HUES48 (cell line): ENCODE results near the gene ACOT7.

ENCODE experiments used
- H3K27ac ChIP-seq: one replicate; pipeline ENCODE4 v1.7.0; 2013; ENCODE audit warnings: low read depth, low read length, inconsistent platforms
- H3K27me3 ChIP-seq: 2 replicates; pipeline ENCODE4 v1.6.1; 2013; ENCODE audit warnings: mild to moderate bottlenecking, low read length; ENCODE audit not compliant: control insufficient read depth, insufficient read depth
- H3K36me3 ChIP-seq: 2 replicates; pipeline ENCODE4 v1.6.1; 2013; ENCODE audit warnings: low read length; ENCODE audit not compliant: control insufficient read depth, insufficient read depth
- H3K4me1 ChIP-seq: 2 replicates; pipeline ENCODE4 v1.6.1; 2013; ENCODE audit warnings: mild to moderate bottlenecking, low read length; ENCODE audit not compliant: control insufficient read depth, insufficient read depth
- H3K4me3 ChIP-seq: 2 replicates; pipeline ENCODE4 v1.5.1; 2013; ENCODE audit warnings: mild to moderate bottlenecking, low read depth, low read length
- H3K9ac ChIP-seq: 2 replicates; pipeline ENCODE4 v1.6.1; 2013; ENCODE audit warnings: mild to moderate bottlenecking, low read depth, low read length, moderate library complexity
- H3K9me3 ChIP-seq: 2 replicates; pipeline ENCODE4 v1.6.1; 2013; ENCODE audit warnings: low read length; ENCODE audit not compliant: control insufficient read depth, insufficient read depth

The ACOT7 gene

DNA sequence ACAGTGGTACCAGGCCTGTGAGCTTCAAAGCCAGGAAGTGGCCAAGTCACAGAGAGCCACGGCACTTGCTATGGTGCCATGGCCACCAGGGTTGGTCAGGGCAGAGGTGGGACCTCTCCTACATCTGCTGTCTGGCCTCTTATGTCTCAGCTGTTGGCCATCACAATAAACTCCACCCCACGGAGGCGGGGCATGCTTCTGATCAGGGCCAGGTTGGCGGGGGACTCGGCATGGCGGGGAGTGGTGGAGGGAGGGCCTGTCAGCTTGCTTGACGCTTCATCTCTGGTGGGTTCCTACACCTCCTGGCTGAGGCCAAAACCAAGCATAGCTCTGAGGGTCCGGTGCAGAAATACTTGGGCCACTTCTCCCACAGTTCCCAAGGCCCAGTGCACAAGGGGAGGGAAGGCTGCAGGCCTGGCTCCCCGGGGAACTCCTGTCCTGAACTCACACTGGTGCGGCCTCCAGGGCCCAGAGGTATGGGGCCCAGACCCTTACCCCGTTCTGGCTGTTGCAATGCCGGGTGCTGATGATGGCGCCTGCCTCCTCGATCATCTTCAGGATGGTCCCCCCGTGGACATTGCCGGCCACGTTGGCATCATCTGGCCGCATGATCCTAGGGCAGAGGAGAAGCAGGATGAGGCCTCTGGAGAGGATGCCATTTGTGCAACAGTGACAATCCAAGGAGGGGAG is 44.2 kb downstream of the ACOT7 start:
- Histone ChIP-seq H3K27ac (no peak overlapping the region), H3K4me1 (no peaks in the 10 kb centered on the region), H3K36me3 (peaks cover 5% of the 10 kb centered on the region; the same call in 1 of the 2 replicates), H3K9me3 (no peaks in the 10 kb centered on the region), H3K9ac (no peak overlapping the region), H3K4me3 (no peak overlapping the region), H3K27me3 (no peaks in the 10 kb centered on the region)

DNA sequence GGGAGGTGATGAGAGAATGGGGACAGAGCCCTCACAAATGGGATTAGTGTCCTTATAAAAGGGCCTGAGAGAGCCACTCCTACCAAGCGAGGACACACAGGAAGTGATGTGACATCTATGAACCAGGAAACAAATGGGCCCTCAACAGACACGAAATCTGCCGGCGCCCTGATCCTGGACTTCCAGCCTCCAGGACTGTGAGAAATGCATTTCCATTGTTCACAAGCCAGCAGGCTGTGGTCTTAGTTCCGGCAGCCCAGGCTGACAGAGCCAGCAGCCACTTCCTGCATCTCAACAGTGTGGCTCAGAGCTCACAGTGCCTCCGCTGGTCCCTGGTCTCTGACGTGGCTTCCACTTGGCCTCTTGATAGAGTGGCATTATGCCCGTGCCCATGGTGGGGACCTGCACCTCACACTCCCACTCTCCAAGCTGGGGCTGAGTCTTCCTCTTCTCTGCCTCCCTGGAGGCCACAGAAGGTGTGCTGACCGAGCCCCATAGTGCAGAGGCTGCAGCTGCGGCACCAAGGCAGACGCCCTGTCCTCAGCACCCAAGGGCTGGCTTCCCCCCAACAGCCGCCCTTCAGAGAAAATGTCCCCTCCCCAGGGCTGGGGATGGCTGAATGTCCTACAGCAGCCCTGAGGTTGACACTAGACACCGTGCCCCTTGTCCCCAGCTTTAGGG is 44.9 kb downstream of the ACOT7 start:
- Histone ChIP-seq H3K27ac (no peak overlapping the region), H3K9me3 (no peaks in the 10 kb centered on the region), H3K9ac (no peak overlapping the region), H3K27me3 (no peaks in the 10 kb centered on the region), H3K4me1 (no peaks in the 10 kb centered on the region), H3K4me3 (no peak overlapping the region), H3K36me3 (peaks cover 5% of the 10 kb centered on the region; the same call in 1 of the 2 replicates)

DNA sequence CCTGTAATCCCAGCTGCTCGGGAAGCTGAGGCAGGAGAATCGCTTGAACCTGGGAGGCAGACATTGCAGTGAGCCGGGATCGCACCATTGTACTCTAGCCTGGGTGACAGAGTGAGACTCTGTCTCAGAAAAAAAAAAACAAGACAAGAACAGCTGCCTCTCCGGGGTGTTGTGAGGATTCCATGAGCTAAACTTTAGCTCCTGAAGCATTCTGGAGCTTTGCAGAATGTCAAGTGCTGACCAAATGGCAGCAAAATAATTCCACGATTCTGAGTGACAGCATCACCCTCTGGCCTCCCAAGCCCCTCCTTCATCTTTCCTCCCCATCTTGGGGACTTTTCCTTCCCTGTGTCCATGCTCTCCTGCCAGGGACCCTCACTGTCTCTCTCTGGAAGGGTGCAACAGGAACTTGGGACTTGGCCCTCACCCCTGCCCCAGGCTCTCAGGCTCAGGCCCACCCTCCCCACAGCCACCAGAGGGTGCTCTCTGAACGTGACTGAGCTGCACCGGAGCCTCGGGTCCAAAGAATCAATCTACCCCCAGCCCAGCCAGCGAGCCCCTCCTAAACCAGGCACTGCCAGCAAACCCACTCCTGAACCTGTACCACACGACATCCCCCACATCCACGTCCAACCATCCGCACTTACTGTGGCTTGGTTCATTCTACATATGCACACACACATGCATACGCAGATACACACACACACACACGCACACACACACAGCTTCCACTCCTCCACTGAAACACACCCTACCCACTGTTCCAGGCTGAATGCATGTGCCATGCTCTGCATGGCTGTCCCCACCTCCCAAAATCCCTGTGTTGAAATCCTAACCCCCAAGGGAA is 45.7 kb downstream of the ACOT7 start:
- Histone ChIP-seq H3K27ac (no peak overlapping the region), H3K9ac (no peak overlapping the region), H3K27me3 (no peaks in the 10 kb centered on the region), H3K9me3 (no peaks in the 10 kb centered on the region), H3K36me3 (peaks cover 5% of the 10 kb centered on the region; the same call in 1 of the 2 replicates), H3K4me1 (no peaks in the 10 kb centered on the region), H3K4me3 (no peak overlapping the region)

DNA sequence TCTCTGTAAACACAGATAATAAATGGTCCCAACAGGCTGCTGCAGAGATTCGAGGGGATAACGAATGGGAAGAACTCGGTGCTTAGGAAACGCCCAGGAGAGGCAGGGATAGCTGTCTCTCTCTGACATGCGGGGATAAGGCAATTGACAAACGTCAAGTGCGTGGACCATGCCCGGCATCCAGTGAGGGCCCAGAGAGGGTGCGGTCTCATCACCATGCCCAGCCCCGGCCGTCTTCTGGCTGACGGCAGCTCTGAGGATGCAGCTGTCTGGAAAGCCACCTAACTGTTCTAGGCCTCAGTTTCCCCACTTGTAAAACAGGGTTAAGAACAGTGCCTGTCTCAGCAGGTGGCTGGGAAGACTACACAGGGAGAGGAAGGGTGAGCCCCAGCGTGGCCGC is 48.1 kb downstream of the ACOT7 start:
- no peaks in the 10 kb centered on the region for H3K4me1 ChIP-seq
- peaks cover 5% of the 10 kb centered on the region; the same call in 1 of the 2 replicates for H3K36me3 ChIP-seq
- H3K27me3 ChIP-seq: no peaks in the 10 kb centered on the region
- H3K9me3 ChIP-seq: no peaks in the 10 kb centered on the region
- H3K27ac ChIP-seq: no peak overlapping the region
- H3K9ac ChIP-seq: no peak overlapping the region
- H3K4me3 ChIP-seq: no peak overlapping the region

DNA sequence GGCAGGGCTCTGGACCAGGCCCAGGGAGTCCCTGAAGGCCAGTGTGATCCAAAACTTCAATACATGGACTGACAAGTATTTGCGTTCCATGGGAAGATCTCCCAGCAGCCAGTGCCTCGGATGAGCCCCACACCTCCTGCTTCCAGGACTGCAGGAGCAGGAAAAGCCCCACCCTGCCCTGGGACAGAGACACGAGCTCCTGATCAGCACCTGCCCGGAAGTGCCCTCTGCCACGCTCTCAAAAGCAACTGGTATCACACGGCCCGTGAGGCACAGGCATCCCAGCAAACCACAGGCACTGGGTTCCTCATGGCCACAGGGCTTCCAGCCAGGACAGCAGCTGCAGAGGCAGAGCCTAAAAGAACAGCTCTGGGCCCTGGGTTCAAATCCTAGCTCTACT is 48.6 kb downstream of the ACOT7 start:
- H3K4me3 ChIP-seq: no peak overlapping the region
- no peak overlapping the region for H3K27ac ChIP-seq
- H3K27me3 ChIP-seq: no peaks in the 10 kb centered on the region
- H3K9me3 ChIP-seq: no peaks in the 10 kb centered on the region
- peaks cover 5% of the 10 kb centered on the region; the same call in 1 of the 2 replicates for H3K36me3 ChIP-seq
- H3K4me1 ChIP-seq: no peaks in the 10 kb centered on the region
- no peak overlapping the region for H3K9ac ChIP-seq

DNA sequence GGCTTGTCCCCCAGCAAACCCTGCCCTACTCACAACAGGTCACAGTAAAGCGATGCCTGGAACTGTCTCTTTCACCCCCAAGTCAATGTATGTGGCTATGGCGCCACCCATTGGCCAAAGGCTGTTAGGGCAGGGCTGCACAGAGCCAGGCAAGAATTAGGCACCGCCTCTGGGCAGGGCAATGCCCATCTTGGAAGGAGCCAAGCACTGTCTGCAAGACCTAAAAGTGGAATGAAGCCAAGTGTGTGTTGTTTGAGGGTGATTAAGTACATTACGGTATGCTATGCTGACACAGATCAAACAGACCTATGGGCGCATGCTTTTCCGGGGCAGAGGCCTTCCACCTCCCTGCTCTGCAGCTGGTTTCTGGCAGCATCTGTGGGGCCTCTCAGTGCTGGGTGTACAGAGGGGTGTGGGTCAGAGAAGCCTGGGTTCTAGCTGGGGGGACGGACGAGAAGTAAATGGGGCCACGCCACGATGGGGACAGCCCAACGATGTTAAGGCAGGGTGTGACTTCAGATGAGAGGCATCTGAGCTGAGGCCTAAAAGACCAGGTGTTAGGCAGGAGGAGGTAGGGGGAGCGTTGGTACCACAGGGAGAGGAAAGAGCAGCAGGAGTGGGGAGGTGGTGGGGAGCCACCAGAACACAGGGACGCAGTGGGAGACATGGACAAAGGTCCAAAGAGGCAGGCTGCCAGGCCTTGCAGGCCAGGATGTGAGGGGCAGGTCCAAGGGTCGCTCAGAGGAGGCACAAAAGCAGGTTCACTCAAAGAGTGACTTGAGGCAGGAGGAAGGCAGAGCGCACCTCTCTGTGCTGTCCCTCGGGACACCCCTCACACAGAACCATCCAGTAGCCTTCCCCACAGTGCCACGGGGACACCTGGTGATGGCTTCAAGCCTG is 49.8 kb downstream of the ACOT7 start:
- H3K27ac ChIP-seq: no peak overlapping the region
- peaks cover 3% of the 10 kb centered on the region; the same call in 1 of the 2 replicates for H3K4me1 ChIP-seq
- H3K4me3 ChIP-seq: no peak overlapping the region
- H3K9ac ChIP-seq: no peak overlapping the region
- no peaks in the 10 kb centered on the region for H3K9me3 ChIP-seq
- H3K36me3 ChIP-seq: peaks cover 9% of the 10 kb centered on the region; the same call in 1 of the 2 replicates
- H3K27me3 ChIP-seq: no peaks in the 10 kb centered on the region

DNA sequence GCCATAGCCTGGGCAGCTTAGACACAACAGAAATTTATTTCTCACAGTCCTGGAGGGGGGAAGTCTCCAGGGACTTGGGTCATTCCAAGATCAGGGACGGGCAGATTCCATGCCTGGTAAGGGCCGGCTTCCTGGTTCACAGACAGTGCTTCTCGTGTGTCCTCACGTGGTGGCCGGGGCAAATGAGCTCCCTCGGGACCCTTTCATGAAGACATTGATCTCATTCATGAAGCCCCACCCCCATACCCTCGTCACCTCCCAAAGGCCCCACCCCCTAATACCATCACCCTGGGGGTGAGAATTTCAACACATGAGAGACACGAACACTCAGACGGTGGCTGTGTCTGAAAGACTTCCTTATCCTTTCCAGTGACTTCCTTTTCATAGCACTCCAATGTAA is 51.5 kb downstream of the ACOT7 start:
- no peak overlapping the region for H3K9ac ChIP-seq
- H3K4me3 ChIP-seq: no peak overlapping the region
- no peaks in the 10 kb centered on the region for H3K9me3 ChIP-seq
- H3K27ac ChIP-seq: no peak overlapping the region
- no peaks in the 10 kb centered on the region for H3K27me3 ChIP-seq
- H3K4me1 ChIP-seq: peaks cover 10% of the 10 kb centered on the region; the same call in 1 of the 2 replicates
- peaks cover 13% of the 10 kb centered on the region; the same call in 1 of the 2 replicates for H3K36me3 ChIP-seq

DNA sequence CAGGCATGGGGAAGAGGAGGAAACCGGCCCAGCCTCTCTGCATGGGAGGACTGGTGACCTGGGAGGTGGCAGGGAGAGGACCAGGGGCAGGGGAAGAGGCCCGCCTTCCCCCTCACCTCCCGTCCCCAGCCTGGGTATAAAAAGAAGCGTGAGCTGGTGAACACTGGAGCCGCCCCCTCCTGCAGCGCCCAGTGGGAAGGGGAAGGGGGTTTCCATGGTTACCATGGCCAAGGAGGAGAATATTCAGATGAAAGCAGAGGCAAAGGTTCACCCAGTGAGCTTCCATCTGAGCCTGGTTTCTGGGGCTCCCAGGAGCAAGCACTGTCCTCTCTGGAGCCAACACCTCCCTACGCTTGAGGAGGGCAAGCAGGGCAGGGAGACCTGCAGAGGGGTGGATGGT is 54.9 kb downstream of the ACOT7 start:
- Histone ChIP-seq H3K27ac (peak overlapping the region; percentile 57), H3K36me3 (peaks cover 9% of the 10 kb centered on the region; the same call in 1 of the 2 replicates), H3K27me3 (no peaks in the 10 kb centered on the region), H3K9ac (no peak overlapping the region), H3K4me3 (no peak overlapping the region), H3K4me1 (peaks cover 18% of the 10 kb centered on the region), H3K9me3 (no peaks in the 10 kb centered on the region)

DNA sequence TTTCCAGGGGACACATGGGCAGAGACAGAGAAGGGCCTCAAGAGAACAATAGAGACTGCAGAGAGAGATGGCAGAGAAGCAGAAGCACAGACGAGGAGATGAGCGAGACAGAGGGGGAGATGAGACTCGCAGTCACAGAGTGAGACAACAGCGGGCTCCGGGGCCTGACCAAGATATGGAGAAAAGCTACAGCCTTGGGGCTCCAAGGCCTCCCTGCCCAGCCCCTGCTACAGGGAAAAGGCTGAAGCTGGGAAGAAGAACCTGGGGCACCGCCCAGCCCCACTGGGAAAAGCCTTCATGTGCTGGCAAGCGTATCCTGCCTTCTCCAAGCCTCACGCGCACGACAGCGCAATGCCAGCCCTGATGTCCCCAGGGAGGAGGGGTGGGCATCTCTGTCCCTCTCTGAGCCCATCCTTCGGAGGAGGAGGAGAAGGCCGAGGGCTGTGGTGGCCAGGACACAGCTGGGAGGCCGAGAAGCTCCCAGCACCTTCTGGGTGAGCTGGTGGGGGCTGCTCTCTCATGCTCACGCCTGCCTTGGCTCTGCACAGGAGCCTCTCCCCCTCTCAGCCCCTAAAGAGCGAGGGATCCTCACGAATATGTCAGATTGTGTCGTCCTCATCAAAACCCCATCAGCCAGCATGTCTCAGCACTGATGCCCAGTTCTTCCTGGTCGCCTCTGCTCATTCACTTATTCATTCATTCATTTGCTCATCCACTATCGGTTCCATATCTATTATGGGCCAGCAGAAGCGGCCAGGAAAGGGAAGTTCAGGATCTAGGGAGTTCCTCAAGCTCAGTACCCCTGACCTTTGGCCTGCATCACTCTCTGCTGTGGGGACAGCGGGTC is 56.6 kb downstream of the ACOT7 start:
- no peaks in the 10 kb centered on the region for H3K9me3 ChIP-seq
- H3K27me3 ChIP-seq: no peaks in the 10 kb centered on the region
- peaks cover 19% of the 10 kb centered on the region for H3K36me3 ChIP-seq
- no peak overlapping the region for H3K9ac ChIP-seq
- peaks cover 18% of the 10 kb centered on the region for H3K4me1 ChIP-seq
- H3K4me3 ChIP-seq: no peak overlapping the region
- H3K27ac ChIP-seq: no peak overlapping the region
